Endothelial cell of umbilical vein (primary cell): ENCODE measurements around the gene AIF1. TPM values are rescaled to one million over a fixed set of nuclear protein-coding genes. Genes with fewer than 3 reads are reported as not detected.

Experiments used
- BruUV-seq: library from RNA; stranded (reverse); fragments of 400-500 nt; replicated peaks from 2 replicates; lab custom pipeline; 2021; lab: Mats Ljungman, UMichigan
- CTCF ChIA-PET: fragments of 300-600, 350-600 bp; sonication (Branson Sonifier 250); formaldehyde crosslinking; loops from one replicate; lab custom pipeline; 2021; ENCODE audit warnings: antibody characterized with exemption, inconsistent platforms; lab: Charles Lee
- POLR2A ChIA-PET: fragments of 300-600, 350-600 bp; sonication (Branson Sonifier 250); formaldehyde crosslinking; loops from one replicate; lab custom pipeline; 2021; ENCODE audit warnings: antibody characterized with exemption, inconsistent platforms; lab: Charles Lee
- DNase-seq: peaks from one replicate; pipeline ENCODE4 v3.0.0-alpha.2; 2011; ENCODE audit warnings: low read depth, low spot score
- FAIRE-seq: peaks from 2 replicates; lab custom pipeline; 2011; peaks lifted over from hg19 to GRCh38; lab: Jason Lieb, UNC
- H2AFZ ChIP-seq: 2 replicates; pipeline ENCODE4 v1.6.0; 2012; ENCODE audit warnings: low read depth, low read length, control low read depth, inconsistent platforms
- H3K27ac ChIP-seq: 2 replicates; pipeline ENCODE4 v1.5.1; 2011; ENCODE audit warnings: low read depth, mild to moderate bottlenecking, control low read depth, low read length, moderate library complexity; ENCODE audit not compliant: insufficient read depth
- H3K27me3 ChIP-seq, 2 experiments: 2 replicates each; pipeline versions ENCODE4 v1.6.0 to v1.6.1; 2011; ENCODE audit warnings: low read length in 2 of 2, mixed read lengths in 1 of 2; ENCODE audit not compliant: control insufficient read depth in 2 of 2, insufficient read depth in 2 of 2
- H3K36me3 ChIP-seq, 2 experiments: 2 replicates in 1 of 2; 3 replicates in 1 of 2; pipeline ENCODE4 v1.5.1; 2011; ENCODE audit warnings: low read length in 2 of 2, mild to moderate bottlenecking in 1 of 2, moderate library complexity in 1 of 2; ENCODE audit not compliant: control insufficient read depth in 2 of 2, insufficient read depth in 2 of 2; ENCODE audit errors: extremely low read depth in 1 of 2
- H3K4me1 ChIP-seq: 3 replicates; pipeline ENCODE4 v1.5.1; 2011; ENCODE audit warnings: mild to moderate bottlenecking, low read length; ENCODE audit not compliant: control insufficient read depth, insufficient read depth; ENCODE audit errors: extremely low read depth
- H3K4me2 ChIP-seq: 2 replicates; pipeline ENCODE4 v1.6.1; 2011; ENCODE audit warnings: low read length, control low read depth, mixed read lengths; ENCODE audit not compliant: insufficient read depth
- H3K4me3 ChIP-seq, 3 experiments: fragments of 200-600 bp in 1 of 3; sonication (generic), shearing (Covaris generic) in 1 of 3; replicated peaks in 1 of 3; 2 replicates each; pipeline ENCODE4 v1.5.1; 2011 to 2016; ENCODE audit warnings: control low read depth in 3 of 3, low read length in 3 of 3, mild to moderate bottlenecking in 2 of 3, inconsistent platforms in 1 of 3, low read depth in 1 of 3, moderate library complexity in 1 of 3; ENCODE audit not compliant: insufficient read depth in 1 of 3
- H3K79me2 ChIP-seq: 2 replicates; pipeline ENCODE4 v1.6.0; 2012; ENCODE audit warnings: low read length, inconsistent platforms; ENCODE audit not compliant: control insufficient read depth, insufficient read depth
- H3K9ac ChIP-seq: replicated peaks from 2 replicates; pipeline ENCODE3; 2011; ENCODE audit warnings: low read length, control low read depth; ENCODE audit not compliant: insufficient read depth; ENCODE audit errors: extremely low read depth
- H3K9me1 ChIP-seq: replicated peaks from 3 replicates; pipeline ENCODE4 v1.6.0; 2011; ENCODE audit warnings: mild to moderate bottlenecking, low read length; ENCODE audit not compliant: control insufficient read depth, insufficient read depth; ENCODE audit errors: extremely low read depth
- H3K9me3 ChIP-seq: replicated peaks from 2 replicates; pipeline ENCODE4 v1.5.1; 2012; ENCODE audit warnings: low read length, inconsistent platforms; ENCODE audit not compliant: control insufficient read depth, insufficient read depth
- H4K20me1 ChIP-seq: replicated peaks from 2 replicates; pipeline ENCODE3; 2011; ENCODE audit warnings: mild to moderate bottlenecking, low read length; ENCODE audit not compliant: control insufficient read depth, insufficient read depth; ENCODE audit errors: extremely low read depth
- CTCF ChIP-seq, 2 donors: IDR thresholded peaks; 1 replicate in 1 of 2; 2 replicates in 1 of 2; pipeline ENCODE4 v1.5.1; 2011; ENCODE audit warnings: low read length in 2 of 2, mild to moderate bottlenecking in 2 of 2, moderate library complexity in 2 of 2, control low read depth in 1 of 2, inconsistent platforms in 1 of 2, low read depth in 1 of 2; ENCODE audit not compliant: insufficient read depth in 1 of 2; ENCODE audit errors: extremely low read depth in 1 of 2
- EZH2 ChIP-seq: IDR thresholded peaks from 2 replicates; pipeline ENCODE4 v1.6.1; 2012; ENCODE audit warnings: borderline replicate concordance, low read depth, mild to moderate bottlenecking, moderate library complexity, low read length, inconsistent platforms; ENCODE audit not compliant: severe bottlenecking
- FOS ChIP-seq: IDR thresholded peaks from 2 replicates; pipeline ENCODE4 v1.6.1; 2011; ENCODE audit warnings: mild to moderate bottlenecking, low read length, moderate library complexity, borderline replicate concordance; ENCODE audit not compliant: insufficient read depth
- GATA2 ChIP-seq: IDR thresholded peaks from 2 replicates; pipeline ENCODE4 v1.7.0; 2011; ENCODE audit warnings: low read depth, mild to moderate bottlenecking, moderate library complexity, mixed read lengths, low read length; ENCODE audit not compliant: insufficient read length, insufficient read depth
- JUN ChIP-seq: IDR thresholded peaks from 2 replicates; pipeline ENCODE4 v1.6.1; 2011; ENCODE audit warnings: borderline replicate concordance, low read depth; ENCODE audit not compliant: insufficient read length, insufficient read depth
- MAX ChIP-seq: IDR thresholded peaks from 2 replicates; pipeline ENCODE4 v1.6.1; 2011; ENCODE audit not compliant: insufficient read depth, insufficient read length
- MYC ChIP-seq: IDR thresholded peaks from one replicate; pipeline ENCODE4 v1.6.1; 2011; ENCODE audit warnings: mild to moderate bottlenecking, low read depth, low read length
- POLR2A ChIP-seq: IDR thresholded peaks from 2 replicates; pipeline ENCODE4 v1.6.1; 2012; ENCODE audit warnings: low read depth, mild to moderate bottlenecking, control low read depth, low read length
- POLR2AphosphoS5 ChIP-seq: IDR thresholded peaks from 2 replicates; pipeline ENCODE4 v1.6.1; 2012; ENCODE audit warnings: low read depth, mild to moderate bottlenecking, control low read depth, low read length, moderate library complexity; ENCODE audit not compliant: insufficient read depth
- dilution Hi-C: fragments of 300-500 bp; cut with MboI; formaldehyde crosslinking; loops from one replicate; pipeline ENCODE4 v1.15.0; 2019; ENCODE audit warnings: low sequenced_read_pairs; ENCODE audit not compliant: extremely low pct_ligation_motif_present
- intact Hi-C: fragments of 100-400 bp; cut with micrococcal nuclease; formaldehyde crosslinking; loops from one replicate; pipeline ENCODE4 v1.10.0; 2022
- polyA plus RNA-seq, 4 experiments: library from polyadenylated mRNA; depleted of rRNA in 3 of 4; stranded (reverse) in 3 of 4; unstranded in 1 of 4; fragments of >200 nt; gene quantifications; 2 replicates each; pipeline versions ENCODE4 v1.2.1 to v1.2.3, GENCODE V29; 2011 to 2012; ENCODE audit warnings: missing spikeins in 1 of 4
- total RNA-seq: library from RNA; stranded (reverse); gene quantifications from 2 replicates; pipeline ENCODE4 v1.2.3, GENCODE V29; 2021

AIF1 gene
- total and polyA plus RNA-seq, 2 donors (not counting 3 experiments of a cell fraction or from before 2014, with no cell fraction given): not detected

- no peaks in the 10 kb centered on the region for H3K36me3 ChIP-seq
- no peak overlapping the region for H3K4me3 ChIP-seq
- dilution Hi-C loops (no loop called here), intact Hi-C loops (no loop called here)
- POLR2A ChIA-PET: no interaction called here
- no peak overlapping the region for H3K9ac ChIP-seq
- no TSS peak for BruUV-seq
- H3K4me2 ChIP-seq: no peak overlapping the region
- no peak for DNase-seq
- H4K20me1 ChIP-seq: no peaks in the 10 kb centered on the region
- TF ChIP-seq EZH2: no peak
- TF ChIP-seq MYC: no peak
- no peak for TF ChIP-seq GATA2
- no peak for TF ChIP-seq FOS
- no peak for TF ChIP-seq JUN
- TF ChIP-seq MAX: no peak
- TF ChIP-seq POLR2AphosphoS5: no peak
- no peak for TF ChIP-seq CTCF (IDR thresholded peaks at IDR 0.05; ENCODE audit: extremely low read depth in 1 of 2, insufficient read depth in 1 of 2, low read depth in 1 of 2, low read length in 2 of 2)
- TF ChIP-seq POLR2A: no peak
- FAIRE-seq: no peak
- CTCF ChIA-PET: interaction anchor here (8.3 to 32.6 kb wide), 2 partner anchors 11 to 36 kb away, joined by 286 to 1517 read pairs; partner anchors contain the start of genes ATP6V1G2, DDX39B, LST1 and LTB
- H3K4me1 ChIP-seq: no peaks in the 10 kb centered on the region
- H3K79me2 ChIP-seq: no peaks in the 10 kb centered on the region
- no peaks in the 10 kb centered on the region for H3K9me3 ChIP-seq
- no peaks in the 10 kb centered on the region for H3K27me3 ChIP-seq
- no peaks in the 10 kb centered on the region for H3K9me1 ChIP-seq
- no peak overlapping the region for H3K27ac ChIP-seq
- H2AFZ ChIP-seq: no peak overlapping the region
Measured at GRCh38 chr6:31592396-31592771, 22.6 kb upstream of the AIF1 start.
